Loucy (cell line): ENCODE results near the gene MRPS18B.

Source experiments
- H2AFZ ChIP-seq: fragments of 200-600 bp; sonication (generic); 2 replicates; pipeline ENCODE4 v1.6.0; 2016; ENCODE audit warnings: antibody characterized with exemption, mild to moderate bottlenecking, low read length, moderate library complexity
- H3F3A ChIP-seq: fragments of 200-600 bp; 2 replicates; pipeline ENCODE4 v1.6.0; 2016; ENCODE audit warnings: antibody characterized with exemption, low read depth, mild to moderate bottlenecking
- H3K27me3 ChIP-seq: fragments of 200-600 bp; sonication (generic); 2 replicates; pipeline ENCODE4 v1.6.1; 2014; ENCODE audit warnings: low read length, mild to moderate bottlenecking; ENCODE audit not compliant: insufficient read depth, poor library complexity, severe bottlenecking
- H3K36me3 ChIP-seq: fragments of 200-600 bp; sonication (generic); 2 replicates; pipeline ENCODE4 v1.6.1; 2016; ENCODE audit warnings: low read length; ENCODE audit not compliant: insufficient read depth
- H3K4me1 ChIP-seq: fragments of 200-600 bp; sonication (generic); 2 replicates; pipeline ENCODE4 v1.5.1; 2014; ENCODE audit warnings: low read length, mild to moderate bottlenecking; ENCODE audit not compliant: insufficient read depth, poor library complexity, severe bottlenecking
- H3K4me2 ChIP-seq: fragments of 200-600 bp; sonication (generic); 2 replicates; pipeline ENCODE4 v1.6.0; 2014; ENCODE audit warnings: antibody characterized with exemption, low read length, low read depth, mild to moderate bottlenecking; ENCODE audit not compliant: poor library complexity, severe bottlenecking
- H3K4me3 ChIP-seq: fragments of 200-600 bp; sonication (generic); 2 replicates; pipeline ENCODE4 v1.5.1; 2014; ENCODE audit warnings: low read length, mild to moderate bottlenecking, mixed read lengths; ENCODE audit not compliant: poor library complexity, severe bottlenecking
- H3K79me2 ChIP-seq: fragments of 200-600 bp; sonication (generic); 2 replicates; pipeline ENCODE4 v1.6.1; 2014; ENCODE audit warnings: low read length; ENCODE audit not compliant: insufficient read depth
- H3K9ac ChIP-seq: fragments of 200-600 bp; sonication (generic); 2 replicates; pipeline ENCODE4 v1.6.0; 2014; ENCODE audit warnings: mild to moderate bottlenecking, low read depth, low read length, moderate library complexity; ENCODE audit not compliant: poor library complexity, severe bottlenecking
- H3K9me2 ChIP-seq: fragments of 200-600 bp; sonication (generic); replicated peaks from 2 replicates; pipeline ENCODE4 v1.6.1; 2016; ENCODE audit warnings: low read depth, low read length, mixed read lengths
- H3K9me3 ChIP-seq: fragments of 200-600 bp; sonication (generic); 2 replicates; pipeline ENCODE4 v1.6.1; 2014; ENCODE audit warnings: mild to moderate bottlenecking, antibody characterized with exemption, low read length, low read depth; ENCODE audit not compliant: insufficient read depth
- H4K20me1 ChIP-seq: fragments of 200-600 bp; sonication (generic); 2 replicates; pipeline ENCODE4 v1.6.0; 2014; ENCODE audit warnings: antibody characterized with exemption, low read length, mild to moderate bottlenecking; ENCODE audit not compliant: insufficient read depth, poor library complexity, severe bottlenecking
- EZH2phosphoT487 ChIP-seq: fragments of 200-600 bp; IDR thresholded peaks from 2 replicates; pipeline ENCODE4 v1.6.1; 2018; ENCODE audit warnings: antibody characterized with exemption, mild to moderate bottlenecking, moderate library complexity, borderline replicate concordance
- TF ChIP-seq, protein P1 (sequence below): fragments of 200-600 bp; sonication (generic); conservative IDR thresholded peaks from 2 replicates; pipeline ENCODE4 v1.5.1; 2014; ENCODE audit warnings: mild to moderate bottlenecking, antibody characterized with exemption, low read length

MRPS18B gene

GRCh38 chr6:30654798-30655742 is 37.4 kb downstream of the MRPS18B start:
- Histone ChIP-seq H4K20me1 (no peaks in the 10 kb centered on the region), H3K27me3 (no peaks in the 10 kb centered on the region), H3K9ac (no peak overlapping the region), H3K36me3 (peaks cover 76% of the 10 kb centered on the region; the same call in 1 of the 2 replicates), H3K4me2 (no peak overlapping the region), H3K9me2 (no peaks in the 10 kb centered on the region), H3K4me1 (no peaks in the 10 kb centered on the region), H2AFZ (no peak overlapping the region), H3K4me3 (no peak overlapping the region), H3K79me2 (no peaks in the 10 kb centered on the region), H3K9me3 (no peaks in the 10 kb centered on the region), H3F3A (no peaks in the 10 kb centered on the region; the same call in 1 of the 2 replicates)
- TF ChIP-seq EZH2phosphoT487, result no peak
- TF ChIP-seq, protein P1, sequence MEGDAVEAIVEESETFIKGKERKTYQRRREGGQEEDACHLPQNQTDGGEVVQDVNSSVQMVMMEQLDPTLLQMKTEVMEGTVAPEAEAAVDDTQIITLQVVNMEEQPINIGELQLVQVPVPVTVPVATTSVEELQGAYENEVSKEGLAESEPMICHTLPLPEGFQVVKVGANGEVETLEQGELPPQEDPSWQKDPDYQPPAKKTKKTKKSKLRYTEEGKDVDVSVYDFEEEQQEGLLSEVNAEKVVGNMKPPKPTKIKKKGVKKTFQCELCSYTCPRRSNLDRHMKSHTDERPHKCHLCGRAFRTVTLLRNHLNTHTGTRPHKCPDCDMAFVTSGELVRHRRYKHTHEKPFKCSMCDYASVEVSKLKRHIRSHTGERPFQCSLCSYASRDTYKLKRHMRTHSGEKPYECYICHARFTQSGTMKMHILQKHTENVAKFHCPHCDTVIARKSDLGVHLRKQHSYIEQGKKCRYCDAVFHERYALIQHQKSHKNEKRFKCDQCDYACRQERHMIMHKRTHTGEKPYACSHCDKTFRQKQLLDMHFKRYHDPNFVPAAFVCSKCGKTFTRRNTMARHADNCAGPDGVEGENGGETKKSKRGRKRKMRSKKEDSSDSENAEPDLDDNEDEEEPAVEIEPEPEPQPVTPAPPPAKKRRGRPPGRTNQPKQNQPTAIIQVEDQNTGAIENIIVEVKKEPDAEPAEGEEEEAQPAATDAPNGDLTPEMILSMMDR, result no peak

- Histone ChIP-seq H3K79me2 (no peaks in the 10 kb centered on the region), H3K36me3 (peaks cover 79% of the 10 kb centered on the region; the same call in 1 of the 2 replicates), H3K9me3 (no peaks in the 10 kb centered on the region), H3K4me3 (no peak overlapping the region), H4K20me1 (no peaks in the 10 kb centered on the region), H3K27me3 (no peaks in the 10 kb centered on the region), H3F3A (no peaks in the 10 kb centered on the region; the same call in 1 of the 2 replicates), H3K9ac (no peak overlapping the region), H3K4me2 (no peak overlapping the region), H3K4me1 (no peaks in the 10 kb centered on the region), H2AFZ (no peak overlapping the region), H3K9me2 (no peaks in the 10 kb centered on the region)
- no peak for TF ChIP-seq EZH2phosphoT487
- TF ChIP-seq, protein P1, result no peak
Measured at GRCh38 chr6:30655743-30656094, 38.1 kb downstream of the MRPS18B start.

DNA sequence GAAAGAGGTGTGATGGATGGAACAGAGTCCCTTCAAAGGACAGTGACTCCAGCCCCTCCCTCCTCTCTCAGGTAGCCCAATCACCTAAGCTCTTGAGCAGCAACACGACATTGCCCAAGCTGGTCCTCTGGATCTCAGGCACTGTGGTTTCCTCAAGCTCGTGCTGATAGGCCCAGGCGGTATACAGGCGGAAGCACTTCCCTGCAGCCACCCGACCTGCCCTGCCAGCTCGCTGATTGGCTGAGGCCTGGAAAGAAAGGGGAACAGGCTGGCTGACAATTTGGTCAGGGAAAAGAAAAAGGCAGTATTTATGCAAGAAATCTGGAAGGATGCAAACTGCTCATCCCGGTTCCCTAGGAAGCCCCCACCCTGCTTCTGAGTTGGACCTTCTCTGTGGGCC is 38.9 kb downstream of the MRPS18B start:
- no peak overlapping the region for H2AFZ ChIP-seq
- no peaks in the 10 kb centered on the region; the same call in 1 of the 2 replicates for H3F3A ChIP-seq
- no peak overlapping the region for H3K4me3 ChIP-seq
- no peaks in the 10 kb centered on the region for H3K4me1 ChIP-seq
- no peaks in the 10 kb centered on the region for H3K9me3 ChIP-seq
- no peaks in the 10 kb centered on the region for H3K9me2 ChIP-seq
- no peaks in the 10 kb centered on the region for H3K79me2 ChIP-seq
- H3K27me3 ChIP-seq, result no peaks in the 10 kb centered on the region
- H3K4me2 ChIP-seq, result no peak overlapping the region
- no peak overlapping the region for H3K9ac ChIP-seq
- TF ChIP-seq EZH2phosphoT487, result no peak
- TF ChIP-seq, protein P1, result no peak
- no peaks in the 10 kb centered on the region for H4K20me1 ChIP-seq
- peaks cover 77% of the 10 kb centered on the region; the same call in 1 of the 2 replicates for H3K36me3 ChIP-seq
